ENCODE data around the gene SWT1.
"Not testable (repeated sequence)": the region's sequence is repeated elsewhere in the genome, so short reads cannot be mapped to it uniquely, and the experiment has no call there.

Gene SWT1

DNA sequence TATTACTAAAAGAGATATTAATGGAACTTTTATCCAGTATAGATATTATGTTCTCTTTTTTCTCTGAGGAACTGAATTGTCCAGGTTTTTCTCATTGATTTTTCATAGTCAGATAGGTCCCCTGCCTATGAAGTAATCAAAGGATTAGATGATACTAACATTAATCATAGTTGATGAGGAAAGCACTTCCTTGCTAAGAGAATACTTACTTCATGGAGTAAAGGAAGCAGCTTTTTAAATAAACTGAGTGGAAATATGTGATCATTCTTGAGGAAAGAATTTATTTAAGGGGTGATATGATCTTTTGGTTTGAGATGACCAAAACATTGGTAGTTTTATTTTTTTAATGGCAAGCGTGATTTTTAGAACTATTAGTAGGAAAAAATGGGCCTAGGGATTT, 58.9 kb downstream of the SWT1 start:
- no peak overlapping the region for H3K9ac ChIP-seq
- H3K4me3 ChIP-seq, result no peak overlapping the region
- H4K20me1 ChIP-seq, result no peaks in the 10 kb centered on the region
- H3K4me1 ChIP-seq, result no peaks in the 10 kb centered on the region
- TF ChIP-seq Cebpa-rat (IDR thresholded peaks at IDR 0.05), result no peak
- no peaks in the 10 kb centered on the region for H3K36me3 ChIP-seq
- no peak overlapping the region for H3K27ac ChIP-seq
- H3K9me3 ChIP-seq, result no peaks in the 10 kb centered on the region
- H3K4me2 ChIP-seq, result no peak overlapping the region
- H3K27me3 ChIP-seq, result no peaks in the 10 kb centered on the region

DNA sequence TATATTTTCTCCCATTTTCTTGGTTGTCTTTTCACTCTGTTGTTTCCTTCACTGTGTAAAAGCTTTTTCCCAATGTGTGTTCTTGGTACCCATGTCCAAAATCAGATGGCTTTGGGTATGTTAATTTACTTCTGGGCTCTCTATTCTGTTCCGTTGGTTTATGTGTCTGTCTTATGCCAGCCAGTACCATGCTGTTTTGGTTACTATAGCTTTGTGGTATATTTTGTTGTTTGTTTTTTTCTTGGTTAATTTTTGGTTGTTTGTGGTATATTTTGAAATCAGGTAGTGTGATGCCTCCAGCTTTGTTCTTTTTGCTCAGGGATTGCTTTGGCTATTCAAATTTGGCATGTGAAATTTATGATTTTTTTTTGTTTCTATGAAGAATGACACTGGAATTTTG, 67.2 kb downstream of the SWT1 start:
- no peak for TF ChIP-seq Cebpa-rat (IDR thresholded peaks at IDR 0.05)
- no peaks in the 10 kb centered on the region for H3K4me1 ChIP-seq
- H3K36me3 ChIP-seq, result peaks cover 18% of the 10 kb centered on the region; the same call in 1 of the 2 replicates
- no peak overlapping the region for H3K4me3 ChIP-seq
- no peaks in the 10 kb centered on the region for H4K20me1 ChIP-seq
- no peak overlapping the region for H3K27ac ChIP-seq
- no peak overlapping the region for H3K9ac ChIP-seq
- H3K9me3 ChIP-seq, result peaks cover 8% of the 10 kb centered on the region
- no peak overlapping the region for H3K4me2 ChIP-seq
- H3K27me3 ChIP-seq, result no peaks in the 10 kb centered on the region

DNA sequence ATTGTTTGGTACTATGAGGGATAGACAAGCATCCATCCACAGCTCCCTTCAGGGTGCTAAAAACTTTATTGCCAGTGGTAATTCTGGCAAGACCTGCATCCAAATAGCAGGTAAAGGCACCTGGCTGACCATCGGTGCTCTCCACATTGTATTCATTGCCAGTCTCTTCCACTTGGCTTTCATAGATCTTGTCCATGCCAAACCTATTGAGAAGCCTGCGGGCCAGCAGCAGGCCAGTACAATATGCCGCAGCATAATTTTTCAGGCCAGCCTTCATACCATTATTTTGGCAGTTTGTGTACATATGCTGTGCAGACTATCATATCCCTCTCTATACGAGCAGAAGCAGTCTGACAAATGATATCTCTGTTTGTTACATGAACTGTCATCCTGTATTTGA, 70.2 kb downstream of the SWT1 start:
- no peak overlapping the region for H3K4me3 ChIP-seq
- no peak overlapping the region for H3K27ac ChIP-seq
- no peaks in the 10 kb centered on the region for H3K27me3 ChIP-seq
- H3K4me2 ChIP-seq, result no peak overlapping the region
- TF ChIP-seq Cebpa-rat (IDR thresholded peaks at IDR 0.05), result no peak
- H3K36me3 ChIP-seq, result peaks cover 17% of the 10 kb centered on the region; the same call in 1 of the 2 replicates
- no peaks in the 10 kb centered on the region for H3K4me1 ChIP-seq
- no peaks in the 10 kb centered on the region for H4K20me1 ChIP-seq
- peaks cover 8% of the 10 kb centered on the region for H3K9me3 ChIP-seq
- H3K9ac ChIP-seq, result no peak overlapping the region

DNA sequence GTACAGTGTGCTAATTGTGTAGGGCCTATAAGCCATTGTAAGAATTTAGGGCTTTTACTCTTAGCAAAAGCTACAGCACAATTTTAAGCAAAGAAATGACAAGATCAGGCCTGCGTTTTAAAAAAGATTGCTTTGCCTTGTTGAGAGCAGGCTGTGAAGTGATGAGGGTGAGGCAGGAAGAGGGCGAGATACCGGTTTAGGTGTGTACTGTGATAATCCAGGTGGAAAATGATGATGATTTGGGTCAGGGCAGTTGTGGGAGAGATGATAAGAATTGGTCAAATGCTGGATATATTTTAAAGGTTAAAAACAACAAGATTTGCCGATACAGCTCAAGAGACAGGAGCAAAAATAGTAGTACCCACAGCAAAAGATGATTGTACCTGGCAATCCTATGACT, 72.0 kb downstream of the SWT1 start:
- Histone ChIP-seq H3K27me3 (no peaks in the 10 kb centered on the region), H3K36me3 (0 out of 2 replicates have a peak, but pooled peaks cover 2% of the 10 kb centered on the region), H3K27ac (no peak overlapping the region), H3K4me2 (no peak overlapping the region), H3K9ac (no peak overlapping the region), H3K4me1 (no peaks in the 10 kb centered on the region), H3K9me3 (peaks cover 4% of the 10 kb centered on the region), H4K20me1 (no peaks in the 10 kb centered on the region), H3K4me3 (no peak overlapping the region)
- TF ChIP-seq Cebpa-rat (IDR thresholded peaks at IDR 0.05), result no peak

DNA sequence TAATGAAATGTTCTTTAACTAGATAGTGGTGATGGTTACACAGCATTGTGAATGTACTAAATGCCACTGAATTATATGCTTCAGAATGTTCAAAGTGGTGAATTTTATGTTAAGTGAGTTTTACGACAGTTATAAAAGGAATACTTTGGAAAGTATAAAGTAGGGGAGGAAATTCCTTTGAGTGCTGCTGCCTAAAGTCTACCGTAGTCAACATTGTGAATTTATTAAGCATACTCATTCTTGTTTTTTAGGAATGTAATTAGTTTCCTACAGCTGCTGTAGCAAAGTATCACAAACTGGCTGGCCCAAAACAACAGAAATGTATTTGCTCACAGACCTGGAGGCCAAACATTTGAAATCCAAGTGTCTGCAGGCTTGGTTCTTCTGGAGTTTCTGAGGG, 73.0 kb downstream of the SWT1 start:
- Histone ChIP-seq H3K9ac (no peak overlapping the region), H3K27me3 (no peaks in the 10 kb centered on the region), H3K27ac (no peak overlapping the region), H3K4me3 (no peak overlapping the region), H3K9me3 (no peaks in the 10 kb centered on the region), H3K4me1 (no peaks in the 10 kb centered on the region), H3K4me2 (no peak overlapping the region), H3K36me3 (no peaks in the 10 kb centered on the region), H4K20me1 (no peaks in the 10 kb centered on the region)
- no peak for TF ChIP-seq Cebpa-rat (IDR thresholded peaks at IDR 0.05)

DNA sequence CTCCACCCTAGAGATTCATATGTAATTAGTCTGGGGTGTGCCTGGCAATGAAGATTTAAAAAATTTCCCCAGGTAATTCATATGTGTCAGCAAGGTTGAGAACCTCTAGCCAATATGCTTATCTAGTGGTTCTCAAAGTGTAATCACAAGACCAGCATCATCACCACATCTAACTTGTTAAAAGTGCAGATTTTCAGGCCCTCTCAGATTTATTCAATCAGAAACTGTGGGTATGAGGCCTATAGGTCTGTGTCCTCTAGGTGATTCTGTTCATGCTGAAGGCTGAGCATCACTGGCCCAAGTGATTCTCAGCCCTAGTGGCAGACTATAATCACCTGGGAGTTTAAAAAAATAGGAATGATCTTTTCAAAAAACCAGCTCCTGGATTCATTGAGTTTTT, 75.9 kb downstream of the SWT1 start:
- Histone ChIP-seq H3K4me1 (no peaks in the 10 kb centered on the region), H3K4me3 (no peak overlapping the region), H3K9ac (no peak overlapping the region), H3K9me3 (0 out of 2 replicates have a peak, but pooled peaks cover 4% of the 10 kb centered on the region), H3K27ac (no peak overlapping the region), H3K27me3 (no peaks in the 10 kb centered on the region), H3K4me2 (no peak overlapping the region), H4K20me1 (no peaks in the 10 kb centered on the region), H3K36me3 (no peaks in the 10 kb centered on the region)
- no peak for TF ChIP-seq Cebpa-rat (IDR thresholded peaks at IDR 0.05)

DNA sequence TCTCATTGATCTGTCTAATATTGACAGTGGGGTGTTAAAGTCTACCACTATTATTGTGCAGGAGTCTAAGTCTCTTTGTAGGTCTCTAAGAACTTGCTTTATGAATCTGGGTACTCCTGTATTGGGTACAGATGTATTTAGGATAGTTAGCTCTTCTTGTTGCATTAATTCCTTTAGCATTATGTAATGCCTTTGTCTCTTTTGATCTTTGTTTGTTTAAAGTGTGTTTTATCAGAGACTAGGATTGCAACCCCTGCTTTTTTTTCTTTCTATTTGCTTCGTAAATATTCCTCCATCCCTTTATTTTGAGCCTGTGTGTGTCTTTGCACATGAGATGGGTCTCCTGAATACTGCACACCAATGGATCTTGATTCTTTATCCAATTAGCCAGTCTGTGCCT, 77.2 kb downstream of the SWT1 start:
- H3K4me1 ChIP-seq, H3K9ac ChIP-seq, H3K4me3 ChIP-seq, H3K4me2 ChIP-seq, H3K9me3 ChIP-seq, H3K36me3 ChIP-seq, H3K27me3 ChIP-seq, H4K20me1 ChIP-seq, H3K27ac ChIP-seq: not testable (repeated sequence)

DNA sequence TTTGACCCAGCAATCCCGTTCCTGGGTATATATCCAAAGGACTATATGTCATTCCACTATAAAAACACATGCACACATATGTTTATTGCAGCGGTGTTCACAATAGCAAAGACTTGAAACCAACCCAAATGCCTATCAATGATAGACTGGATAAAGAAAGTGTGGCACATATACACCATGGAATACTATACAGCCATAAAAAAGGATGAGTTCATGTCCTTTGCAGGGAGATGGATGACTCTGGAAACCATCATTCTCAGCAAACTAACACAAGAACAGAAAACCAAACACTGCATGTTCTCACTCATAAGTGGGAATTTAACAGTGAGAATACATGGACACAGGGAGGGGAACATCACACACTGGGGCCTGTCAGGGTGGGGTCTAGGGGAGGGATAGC, 80.2 kb downstream of the SWT1 start:
- H4K20me1 ChIP-seq, H3K4me3 ChIP-seq, H3K4me2 ChIP-seq, H3K4me1 ChIP-seq, H3K9me3 ChIP-seq, H3K27me3 ChIP-seq, H3K27ac ChIP-seq, H3K36me3 ChIP-seq, H3K9ac ChIP-seq: not testable (repeated sequence)

DNA sequence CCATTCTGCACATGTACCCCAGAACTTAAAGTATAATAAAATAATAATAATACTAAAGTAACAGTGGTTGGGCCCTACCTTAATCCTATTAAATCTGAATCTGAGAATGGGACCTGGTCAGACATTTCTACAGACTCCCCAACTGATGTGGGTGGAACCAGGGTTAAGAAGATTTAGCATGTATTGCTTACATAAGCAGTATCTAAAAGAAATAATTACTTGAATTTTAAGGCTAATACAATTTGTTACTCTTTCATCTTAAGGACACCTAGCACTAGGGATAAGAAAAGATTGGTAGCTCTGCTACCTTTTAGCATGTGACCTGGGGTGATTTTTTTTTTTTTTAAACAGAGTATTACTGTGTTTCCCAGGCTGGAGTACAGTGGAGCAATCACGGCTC, 80.7 kb downstream of the SWT1 start:
- H3K4me2 ChIP-seq, result no peak overlapping the region
- H3K4me1 ChIP-seq, result no peaks in the 10 kb centered on the region
- H4K20me1 ChIP-seq, result no peaks in the 10 kb centered on the region
- no peak for TF ChIP-seq Cebpa-rat (IDR thresholded peaks at IDR 0.05)
- no peaks in the 10 kb centered on the region for H3K27me3 ChIP-seq
- no peak overlapping the region for H3K4me3 ChIP-seq
- H3K27ac ChIP-seq, result no peak overlapping the region
- H3K9me3 ChIP-seq, result 0 out of 2 replicates have a peak, but pooled peaks cover 4% of the 10 kb centered on the region
- no peak overlapping the region for H3K9ac ChIP-seq
- H3K36me3 ChIP-seq, result no peaks in the 10 kb centered on the region

DNA sequence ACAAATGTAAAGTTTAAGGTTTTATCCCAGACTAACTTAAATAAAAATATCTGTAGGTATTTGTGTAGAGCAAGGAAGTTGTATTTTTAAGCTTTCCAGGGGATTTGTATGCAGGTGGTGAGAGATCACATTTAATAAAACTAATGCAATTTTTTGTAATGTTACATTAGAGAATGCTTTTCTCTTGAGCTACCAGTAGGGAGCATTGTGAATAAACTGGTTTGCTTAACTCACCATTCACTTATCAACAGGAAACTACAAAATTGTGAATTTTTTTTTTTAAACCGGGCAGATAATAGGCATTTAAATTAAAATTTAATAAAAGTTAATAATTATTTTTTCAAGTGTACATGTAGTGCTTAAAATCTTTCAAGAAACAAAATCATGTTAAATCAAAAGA, 81.5 kb downstream of the SWT1 start:
- no peak for TF ChIP-seq Cebpa-rat (IDR thresholded peaks at IDR 0.05)
- H3K4me2 ChIP-seq, result no peak overlapping the region

DNA sequence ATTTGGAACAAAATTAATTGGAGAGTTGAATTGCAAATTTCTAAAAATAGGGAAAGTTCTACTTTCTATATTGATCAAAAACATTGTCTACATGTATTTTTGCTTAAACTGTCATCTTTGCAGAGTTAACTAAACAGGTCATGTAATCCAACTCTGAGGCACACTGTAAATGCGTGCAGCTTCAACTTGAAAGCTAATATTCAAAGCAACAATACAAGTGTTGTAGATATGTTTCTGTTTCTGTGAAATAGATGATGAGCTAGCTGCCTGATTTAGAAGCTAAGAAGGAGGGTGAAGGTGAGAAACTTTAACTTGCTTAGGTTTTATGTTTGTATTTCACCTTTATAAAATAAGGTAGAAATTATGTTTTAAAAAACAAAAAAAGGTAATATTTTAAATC, 82.9 kb downstream of the SWT1 start:
- no peaks in the 10 kb centered on the region for H4K20me1 ChIP-seq
- H3K27me3 ChIP-seq, result no peaks in the 10 kb centered on the region
- no peak overlapping the region for H3K4me3 ChIP-seq
- H3K9me3 ChIP-seq, result 0 out of 2 replicates have a peak, but pooled peaks cover 4% of the 10 kb centered on the region
- H3K9ac ChIP-seq, result no peak overlapping the region
- H3K36me3 ChIP-seq, result no peaks in the 10 kb centered on the region
- H3K4me1 ChIP-seq, result no peaks in the 10 kb centered on the region
- H3K27ac ChIP-seq, result no peak overlapping the region
- H3K4me2 ChIP-seq, result no peak overlapping the region
- TF ChIP-seq Cebpa-rat (IDR thresholded peaks at IDR 0.05), result no peak

More for the DNA sequence above, 81.5 kb downstream of the SWT1 start:
- H3K4me3 ChIP-seq, result no peak overlapping the region
- H3K27ac ChIP-seq, result no peak overlapping the region
- 0 out of 2 replicates have a peak, but pooled peaks cover 4% of the 10 kb centered on the region for H3K9me3 ChIP-seq
- H3K27me3 ChIP-seq, result no peaks in the 10 kb centered on the region
- no peaks in the 10 kb centered on the region for H3K36me3 ChIP-seq
- no peaks in the 10 kb centered on the region for H4K20me1 ChIP-seq
- H3K4me1 ChIP-seq, result no peaks in the 10 kb centered on the region
- no peak overlapping the region for H3K9ac ChIP-seq
